Choroid plexus epithelial cell (primary cell): ENCODE measurements around the gene CCL7.

Experiments used
- DNase-seq: peaks from one replicate; pipeline ENCODE4 v3.0.0-alpha.2; 2010; ENCODE audit warnings: low read depth
- H3K4me3 ChIP-seq: 2 replicates; pipeline ENCODE4 v1.5.1; 2011; ENCODE audit warnings: low read depth, mild to moderate bottlenecking, control low read depth, low read length, moderate library complexity
- TF ChIP-seq, protein P1 (sequence below): conservative IDR thresholded peaks from 2 replicates; pipeline ENCODE4 v1.5.1; 2011; ENCODE audit warnings: low read depth, mild to moderate bottlenecking, control low read depth, inconsistent platforms, low read length, moderate library complexity

The CCL7 gene

DNA sequence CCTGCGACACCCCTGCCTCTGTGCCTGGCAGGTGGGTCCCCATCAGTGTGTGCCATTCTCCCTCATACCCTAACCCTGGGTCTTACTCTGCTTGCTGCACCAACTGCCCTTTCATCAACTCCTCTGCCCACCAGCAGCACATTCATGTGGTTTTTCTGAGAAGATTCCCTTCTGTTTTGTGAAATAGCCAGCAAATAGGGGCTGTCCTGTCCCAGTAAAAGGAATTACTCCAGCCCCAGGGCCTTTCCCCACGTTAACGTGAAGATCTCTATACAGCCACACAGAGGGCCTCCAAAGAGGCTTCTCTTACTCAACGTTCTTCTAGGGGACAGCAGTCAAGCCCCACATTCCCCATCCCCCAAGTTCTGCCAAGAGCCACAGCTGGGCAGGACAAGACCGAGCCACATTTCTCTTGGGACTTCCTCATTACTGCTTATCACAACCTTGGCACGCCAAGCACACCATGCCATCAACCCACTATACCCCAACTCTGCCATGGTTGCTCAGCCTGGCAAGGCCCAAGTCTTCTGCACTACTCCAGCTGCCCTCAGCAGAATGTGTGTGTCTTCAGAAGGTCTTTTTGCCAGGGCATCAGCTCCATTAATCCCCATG lies 33.6 kb upstream of the CCL7 start:
- TF ChIP-seq, protein P1, sequence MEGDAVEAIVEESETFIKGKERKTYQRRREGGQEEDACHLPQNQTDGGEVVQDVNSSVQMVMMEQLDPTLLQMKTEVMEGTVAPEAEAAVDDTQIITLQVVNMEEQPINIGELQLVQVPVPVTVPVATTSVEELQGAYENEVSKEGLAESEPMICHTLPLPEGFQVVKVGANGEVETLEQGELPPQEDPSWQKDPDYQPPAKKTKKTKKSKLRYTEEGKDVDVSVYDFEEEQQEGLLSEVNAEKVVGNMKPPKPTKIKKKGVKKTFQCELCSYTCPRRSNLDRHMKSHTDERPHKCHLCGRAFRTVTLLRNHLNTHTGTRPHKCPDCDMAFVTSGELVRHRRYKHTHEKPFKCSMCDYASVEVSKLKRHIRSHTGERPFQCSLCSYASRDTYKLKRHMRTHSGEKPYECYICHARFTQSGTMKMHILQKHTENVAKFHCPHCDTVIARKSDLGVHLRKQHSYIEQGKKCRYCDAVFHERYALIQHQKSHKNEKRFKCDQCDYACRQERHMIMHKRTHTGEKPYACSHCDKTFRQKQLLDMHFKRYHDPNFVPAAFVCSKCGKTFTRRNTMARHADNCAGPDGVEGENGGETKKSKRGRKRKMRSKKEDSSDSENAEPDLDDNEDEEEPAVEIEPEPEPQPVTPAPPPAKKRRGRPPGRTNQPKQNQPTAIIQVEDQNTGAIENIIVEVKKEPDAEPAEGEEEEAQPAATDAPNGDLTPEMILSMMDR = no peak
- H3K4me3 ChIP-seq = no peak overlapping the region
- no peak for DNase-seq

DNA sequence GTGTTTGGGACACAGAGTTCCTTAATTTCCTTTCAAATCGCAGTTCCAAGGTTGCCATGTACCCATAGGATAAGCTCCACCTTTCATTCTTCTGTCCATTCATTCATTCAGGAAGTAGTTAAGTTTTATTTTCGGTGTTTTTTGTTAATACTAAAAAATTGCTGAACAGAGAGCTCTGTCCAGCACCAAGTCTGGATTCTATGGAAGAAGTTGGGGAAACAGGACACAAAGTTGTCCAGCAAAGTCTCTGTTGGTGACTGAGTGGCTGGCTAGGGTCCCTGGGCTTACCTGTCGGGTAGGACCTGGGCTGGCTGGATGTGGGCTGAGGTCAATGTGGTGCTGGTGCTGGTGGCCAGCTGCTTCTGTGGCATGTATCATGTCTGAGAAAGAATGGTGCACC lies 32.6 kb upstream of the CCL7 start:
- TF ChIP-seq, protein P1 = no peak
- DNase-seq = no peak
- H3K4me3 ChIP-seq = no peak overlapping the region

DNA sequence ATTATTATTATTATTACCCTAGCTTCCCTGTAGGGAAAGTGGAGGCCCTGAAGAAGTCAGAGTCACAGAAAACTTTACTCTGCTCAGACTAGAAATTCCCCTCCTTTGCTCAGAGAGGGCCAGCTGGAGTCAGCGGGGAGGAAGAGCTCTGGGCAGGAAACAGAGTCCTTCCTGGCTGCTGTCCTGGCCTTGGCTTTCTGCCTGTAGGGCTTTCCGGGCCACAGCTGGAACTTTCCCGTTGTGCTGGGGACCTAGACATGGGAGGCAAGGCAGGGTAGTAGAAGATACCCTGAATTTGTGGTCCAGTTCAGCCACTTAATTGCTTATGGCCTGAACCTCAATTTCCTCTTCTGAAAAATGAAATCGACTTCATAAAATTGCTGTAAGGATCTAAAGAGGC lies 29.0 kb upstream of the CCL7 start:
- peak; percentile 38 for DNase-seq
- H3K4me3 ChIP-seq = no peak overlapping the region
- TF ChIP-seq, protein P1 = no peak

DNA sequence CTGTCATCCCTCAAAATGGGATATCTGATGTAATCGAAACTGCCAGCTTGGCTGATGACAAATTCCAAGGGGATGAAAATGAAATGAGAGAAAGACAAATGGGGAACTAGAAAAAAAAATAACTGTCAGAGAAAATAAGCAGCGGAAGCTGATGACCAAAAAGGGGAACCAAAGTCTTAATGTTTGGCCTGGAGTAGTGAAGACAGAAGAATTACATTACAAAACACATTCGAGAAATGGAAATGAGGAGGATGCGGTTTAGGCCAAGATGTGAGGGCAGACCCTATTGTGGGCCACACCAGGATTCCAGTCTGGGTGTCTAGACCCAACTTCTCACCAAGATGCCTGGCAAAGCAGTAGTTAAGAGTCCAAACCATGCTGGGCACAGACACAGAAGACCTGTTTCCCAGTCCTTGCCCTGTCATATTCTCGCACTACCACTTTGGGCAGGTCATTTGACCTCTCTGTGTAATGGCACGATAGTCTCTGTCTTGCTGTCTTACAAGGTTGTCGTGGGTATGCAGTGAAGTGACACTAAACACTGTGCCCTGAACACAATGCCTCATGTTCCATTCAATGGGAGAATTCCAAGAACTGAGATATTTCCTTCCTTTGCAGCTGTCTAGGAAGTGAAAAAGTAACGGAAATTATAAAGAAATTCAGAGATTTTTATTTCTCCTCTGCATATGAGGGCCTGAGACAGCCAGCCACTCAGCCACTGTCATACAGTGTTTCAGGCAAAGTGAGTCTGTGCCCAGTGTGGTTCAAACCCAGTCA lies 27.2 kb upstream of the CCL7 start:
- no peak overlapping the region for H3K4me3 ChIP-seq
- TF ChIP-seq, protein P1 = no peak
- DNase-seq = no peak

DNA sequence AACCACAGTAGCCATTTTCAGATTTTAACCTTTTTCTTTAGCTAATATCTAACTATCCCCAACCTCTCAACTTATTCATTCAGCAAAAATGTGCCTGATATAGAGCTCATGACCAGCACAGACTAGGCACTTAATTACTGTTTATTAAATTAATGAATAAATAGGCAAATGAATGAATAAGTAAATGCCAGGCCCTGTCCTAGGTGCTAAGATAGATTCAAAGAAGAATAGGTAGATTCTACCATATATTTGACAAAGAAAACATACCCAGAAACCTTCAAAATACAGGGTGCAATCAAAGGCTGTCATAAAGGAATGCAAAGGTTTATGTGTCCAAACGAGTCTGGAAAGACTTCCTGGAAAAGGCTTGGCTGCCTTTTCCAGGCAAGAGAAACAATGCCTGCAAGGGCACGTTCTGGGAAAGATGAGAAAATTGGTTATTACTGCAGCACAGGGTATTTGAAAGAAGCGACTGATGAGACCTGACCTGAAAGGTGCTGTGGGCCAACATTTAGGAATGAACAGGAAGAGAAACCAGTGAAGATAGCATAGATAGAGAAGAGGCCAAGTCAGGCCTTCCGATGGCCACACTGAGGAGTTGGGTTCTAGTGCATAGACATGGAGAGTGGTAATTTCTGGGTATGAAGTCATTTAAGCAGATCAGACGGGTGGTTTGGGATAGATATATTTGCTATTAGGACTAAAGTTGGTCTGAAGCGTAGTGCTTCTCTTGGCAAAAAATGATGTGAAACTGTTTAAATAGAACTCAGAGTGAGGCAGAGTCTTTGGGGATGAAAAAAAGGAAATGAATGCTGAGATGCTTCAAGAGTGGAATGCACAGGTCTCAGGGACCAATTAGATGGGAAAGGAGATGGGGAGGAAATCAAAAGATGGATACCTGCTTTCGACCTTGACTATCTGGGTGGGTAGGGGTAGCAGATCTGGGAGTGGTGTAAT lies 26.4 kb upstream of the CCL7 start:
- DNase-seq = no peak
- H3K4me3 ChIP-seq = no peak overlapping the region
- TF ChIP-seq, protein P1 = no peak

DNA sequence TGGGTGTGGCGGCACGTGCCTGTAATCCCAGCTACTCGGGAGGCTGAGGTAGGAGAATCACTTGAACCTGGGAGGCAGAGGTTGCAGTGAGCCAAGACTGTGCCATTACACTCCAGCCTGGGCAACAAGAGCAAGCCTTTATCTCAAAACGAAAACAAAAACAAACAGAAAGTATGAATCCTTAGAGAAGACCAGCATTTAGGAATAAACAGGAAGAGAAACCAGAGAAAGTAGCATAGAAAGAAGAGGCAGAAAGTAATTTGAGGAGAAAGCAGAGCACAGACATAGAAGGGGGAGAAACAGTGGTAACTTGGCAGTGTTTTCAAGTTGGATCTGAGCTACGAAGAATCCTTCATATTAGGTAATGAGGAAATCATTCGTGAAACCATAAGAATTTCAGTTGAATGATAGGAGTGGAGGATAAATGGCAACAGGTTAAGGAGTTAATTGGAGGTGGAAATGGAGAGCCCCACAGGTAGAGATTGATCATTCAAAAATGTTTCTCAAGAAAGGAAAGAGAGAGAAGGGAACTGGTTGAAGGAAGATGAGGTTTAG lies 24.6 kb upstream of the CCL7 start:
- TF ChIP-seq, protein P1 = no peak
- H3K4me3 ChIP-seq = no peak overlapping the region
- no peak for DNase-seq
